H1 (cell line): ENCODE results near the gene GRIP2. TPM values are rescaled to one million over a fixed set of nuclear protein-coding genes. Genes with fewer than 3 reads are reported as not detected.

Source experiments
- CTCF ChIA-PET: fragments of 300-600 bp; sonication (Branson Sonifier 250); formaldehyde crosslinking; loops from one replicate; lab custom pipeline; 2021; ENCODE audit not compliant: partially characterized antibody; lab: Charles Lee
- POLR2A ChIA-PET: fragments of 300-600 bp; sonication (Branson Sonifier 250); formaldehyde crosslinking; loops from one replicate; lab custom pipeline; 2021; ENCODE audit warnings: inconsistent platforms; ENCODE audit not compliant: partially characterized antibody; lab: Charles Lee
- DNase-seq, 2 experiments: peaks; one replicate each; pipeline versions ENCODE4 v3.0.0 to v3.0.0-alpha.2; 2010 to 2022; ENCODE audit warnings: low spot score in 2 of 2, low read depth in 1 of 2, mixed read lengths in 1 of 2
- FAIRE-seq: peaks from 2 replicates; lab custom pipeline; 2011; peaks lifted over from hg19 to GRCh38; lab: Jason Lieb, UNC
- H2AFZ ChIP-seq: 2 replicates; pipeline ENCODE4 v1.8.1; 2012; ENCODE audit warnings: low read length, inconsistent platforms
- H2AK5ac ChIP-seq: 2 replicates; pipeline ENCODE4 v1.6.1; 2013; ENCODE audit warnings: low read depth, low read length
- H2BK120ac ChIP-seq: replicated peaks from 2 replicates; pipeline ENCODE3; 2013; ENCODE audit warnings: low read depth, low read length, inconsistent platforms
- H2BK12ac ChIP-seq: 2 replicates; pipeline ENCODE4 v1.6.1; 2013; ENCODE audit warnings: low read depth, low read length
- H2BK15ac ChIP-seq: 2 replicates; pipeline ENCODE4 v1.6.1; 2013; ENCODE audit warnings: low read length
- H2BK20ac ChIP-seq: 2 replicates; pipeline ENCODE4 v1.6.1; 2013; ENCODE audit warnings: low read length
- H2BK5ac ChIP-seq: 2 replicates; pipeline ENCODE4 v1.6.1; 2013; ENCODE audit warnings: low read depth, low read length
- H3K14ac ChIP-seq: 2 replicates; pipeline ENCODE4 v1.6.1; 2013; ENCODE audit warnings: inconsistent platforms; ENCODE audit not compliant: insufficient read length
- H3K18ac ChIP-seq: 2 replicates; pipeline ENCODE4 v1.6.1; 2013; ENCODE audit warnings: low read length; ENCODE audit errors: extremely low read depth
- H3K23ac ChIP-seq: 2 replicates; pipeline ENCODE4 v1.6.1; 2013; ENCODE audit warnings: inconsistent platforms; ENCODE audit not compliant: insufficient read length
- H3K23me2 ChIP-seq: 2 replicates; pipeline ENCODE4 v1.6.1; 2013; ENCODE audit warnings: low read depth, low read length
- H3K27ac ChIP-seq: 2 replicates; pipeline ENCODE4 v1.6.1; 2011; ENCODE audit warnings: low read depth, low read length, inconsistent platforms
- H3K27me3 ChIP-seq, 4 experiments: replicated peaks in 1 of 4; 1 replicate in 1 of 4; 2 replicates in 3 of 4; pipeline versions ENCODE4 v1.6.1 to v1.8.1; 2011 to 2013; ENCODE audit warnings: low read length in 3 of 4, mild to moderate bottlenecking in 3 of 4, inconsistent platforms in 2 of 4, mixed read lengths in 2 of 4, moderate library complexity in 1 of 4; ENCODE audit not compliant: control insufficient read depth in 3 of 4, insufficient read depth in 3 of 4; ENCODE audit errors: extremely low read depth in 1 of 4
- H3K36me3 ChIP-seq, 4 experiments: 2 replicates each; pipeline versions ENCODE4 v1.6.1 to v1.8.1; 2011 to 2013; ENCODE audit warnings: mild to moderate bottlenecking in 4 of 4, low read length in 3 of 4, moderate library complexity in 2 of 4, control low read depth in 1 of 4, inconsistent platforms in 1 of 4; ENCODE audit not compliant: insufficient read depth in 4 of 4, control insufficient read depth in 2 of 4
- H3K4ac ChIP-seq: replicated peaks from 2 replicates; pipeline ENCODE3; 2013; ENCODE audit warnings: low read length, low read depth, mixed read lengths, inconsistent platforms; ENCODE audit not compliant: insufficient read length
- H3K4me1 ChIP-seq, 4 experiments: replicated peaks in 1 of 4; 1 replicate in 1 of 4; 2 replicates in 3 of 4; pipeline versions ENCODE4 v1.6.1 to v1.8.1; 2011 to 2013; ENCODE audit warnings: low read length in 3 of 4, inconsistent platforms in 2 of 4, mixed read lengths in 1 of 4; ENCODE audit not compliant: insufficient read depth in 4 of 4, control insufficient read depth in 3 of 4
- H3K4me2 ChIP-seq, 2 experiments: 2 replicates each; pipeline versions ENCODE4 v1.6.1 to v1.8.1; 2011 to 2013; ENCODE audit warnings: low read depth in 2 of 2, low read length in 2 of 2, control low read depth in 1 of 2, inconsistent platforms in 1 of 2, mild to moderate bottlenecking in 1 of 2; ENCODE audit not compliant: insufficient read depth in 1 of 2
- H3K4me3 ChIP-seq, 4 experiments: fragments of 200-600, 300-600 bp in 1 of 4; sonication (generic), shearing (Covaris generic), sonication (Bioruptor Twin) in 1 of 4; 2 replicates each; pipeline versions ENCODE4 v1.5.1 to v1.8.1; 2011 to 2016; ENCODE audit warnings: low read length in 4 of 4, low read depth in 3 of 4, control low read depth in 2 of 4, inconsistent platforms in 2 of 4, mild to moderate bottlenecking in 2 of 4, mixed read lengths in 1 of 4, moderate library complexity in 1 of 4; ENCODE audit not compliant: insufficient read depth in 2 of 4; ENCODE audit errors: extremely low read depth in 1 of 4
- H3K56ac ChIP-seq: replicated peaks from 2 replicates; pipeline ENCODE3; 2013; ENCODE audit warnings: low read depth, mild to moderate bottlenecking, mixed read lengths, low read length, inconsistent platforms; ENCODE audit not compliant: insufficient read length
- H3K79me1 ChIP-seq: 2 replicates; pipeline ENCODE4 v1.6.1; 2013; ENCODE audit warnings: low read depth, low read length, control low read depth
- H3K79me2 ChIP-seq, 2 experiments: 2 replicates each; pipeline versions ENCODE4 v1.6.1 to v1.8.1; 2012 to 2013; ENCODE audit warnings: low read length in 2 of 2, mild to moderate bottlenecking in 2 of 2, inconsistent platforms in 1 of 2; ENCODE audit not compliant: insufficient read depth in 2 of 2, control insufficient read depth in 1 of 2
- H3K9ac ChIP-seq, 4 experiments: replicated peaks in 1 of 4; 1 replicate in 1 of 4; 2 replicates in 3 of 4; pipeline versions ENCODE4 v1.6.1 to v1.8.1; 2011 to 2013; ENCODE audit warnings: low read depth in 3 of 4, low read length in 3 of 4, control low read depth in 2 of 4, mild to moderate bottlenecking in 2 of 4, moderate library complexity in 2 of 4, inconsistent platforms in 1 of 4; ENCODE audit errors: extremely low read depth in 1 of 4
- H3K9me3 ChIP-seq, 2 experiments: 2 replicates each; pipeline versions ENCODE4 v1.6.1 to v1.8.1; 2012 to 2013; ENCODE audit warnings: mild to moderate bottlenecking in 2 of 2, moderate library complexity in 2 of 2, control low read depth in 1 of 2, inconsistent platforms in 1 of 2, low read depth in 1 of 2, low read length in 1 of 2, mixed read lengths in 1 of 2; ENCODE audit not compliant: insufficient read depth in 2 of 2
- H4K20me1 ChIP-seq, 2 experiments: replicated peaks in 1 of 2; 2 replicates each; pipeline versions ENCODE3 to v1.8.1; 2011 to 2013; ENCODE audit warnings: inconsistent platforms in 2 of 2, low read length in 2 of 2, mild to moderate bottlenecking in 1 of 2; ENCODE audit not compliant: insufficient read depth in 2 of 2, control insufficient read depth in 1 of 2
- H4K5ac ChIP-seq: 2 replicates; pipeline ENCODE4 v1.6.1; 2013; ENCODE audit warnings: low read length, low read depth, mixed read lengths, inconsistent platforms; ENCODE audit not compliant: insufficient read length
- H4K8ac ChIP-seq: 2 replicates; pipeline ENCODE4 v1.8.0; 2013; ENCODE audit warnings: mild to moderate bottlenecking, moderate library complexity, low read length, inconsistent platforms; ENCODE audit not compliant: insufficient read depth; ENCODE audit errors: extremely low read depth
- H4K91ac ChIP-seq: replicated peaks from 2 replicates; pipeline ENCODE3; 2013; ENCODE audit warnings: low read length, mixed read lengths, inconsistent platforms; ENCODE audit not compliant: insufficient read length
- BCL11A ChIP-seq, 2 experiments: IDR thresholded peaks; one replicate each; pipeline ENCODE4 v1.6.1; 2011; ENCODE audit warnings: low read depth in 2 of 2, low read length in 2 of 2, mild to moderate bottlenecking in 2 of 2
- CBX5 ChIP-seq: fragments of 300-800, 300-1000 bp; sonication (generic); IDR thresholded peaks from 2 replicates; pipeline ENCODE4 v1.7.1; 2016; ENCODE audit warnings: antibody characterized with exemption, low read length, low read depth
- CTBP2 ChIP-seq: IDR thresholded peaks from 2 replicates; pipeline ENCODE4 v1.7.0; 2011; ENCODE audit warnings: borderline replicate concordance, mild to moderate bottlenecking, moderate library complexity, mixed read lengths, low read length; ENCODE audit not compliant: insufficient read depth, insufficient read length
- E2F6 ChIP-seq: IDR thresholded peaks from 2 replicates; pipeline ENCODE4 v1.6.1; 2012; ENCODE audit warnings: inconsistent platforms
- EGR1 ChIP-seq: IDR thresholded peaks from 2 replicates; pipeline ENCODE4 v1.6.1; 2011; ENCODE audit warnings: low read depth, low read length, borderline replicate concordance
- JUND ChIP-seq: IDR thresholded peaks from 2 replicates; pipeline ENCODE4 v1.6.1; 2011; ENCODE audit warnings: mild to moderate bottlenecking, improper control_type of control experiment, low read length
- RNF2 ChIP-seq: fragments of 200-900, 300-1000 bp; sonication (generic); IDR thresholded peaks from 2 replicates; pipeline ENCODE4 v1.7.1; 2016; ENCODE audit warnings: borderline replicate concordance, low read depth, mild to moderate bottlenecking, antibody characterized with exemption, low read length; ENCODE audit not compliant: poor library complexity, severe bottlenecking; ENCODE audit errors: missing control alignments
- TEAD4 ChIP-seq: IDR thresholded peaks from 2 replicates; pipeline ENCODE4 v1.6.1; 2012; ENCODE audit warnings: low read depth, low read length, inconsistent platforms, mixed read lengths
- WGBS, 2 experiments: shearing (Covaris generic) in 1 of 2; methylation state at CpG; one replicate each; pipeline versions ENCODE4 v1.1.6 to v1.1.7; 2013 to 2015; ENCODE audit warnings: low lambda C conversion rate in 2 of 2, mixed read lengths in 2 of 2, inconsistent platforms in 1 of 2, low coverage in 1 of 2, missing lambda C conversion rate in 1 of 2; ENCODE audit not compliant: insufficient replicate concordance in 2 of 2, insufficient coverage in 1 of 2, insufficient read length in 1 of 2; ENCODE audit errors: extremely low coverage in 1 of 2, missing lambda C conversion rate in 1 of 2; 5-methylcytosine and 5-hydroxymethylcytosine counted together
- polyA plus RNA-seq, 7 experiments: library from polyadenylated mRNA; depleted of rRNA in 3 of 7; stranded (reverse) in 5 of 7; unstranded in 2 of 7; fragments of >200 nt in 5 of 7; fragments of 200-250 nt in 2 of 7; gene quantifications; 1 replicate in 5 of 7; 2 replicates in 1 of 7; 4 replicates in 1 of 7; pipeline versions ENCODE4 v1.2.1 to v1.2.3, GENCODE V29; 2011 to 2013; ENCODE audit warnings: missing spikeins in 2 of 7, mixed read lengths in 2 of 7
- total RNA-seq: library from RNA; stranded (reverse); fragmentation: NEBNext Ultra II Directional; extraction: Animal tissue kit (Norgen Biotek cat#: 25700); gene quantifications from 2 replicates; pipeline ENCODE4 v1.2.1, GENCODE V29; 2021

Gene GRIP2
- total and polyA plus RNA-seq, 2 of the 8 experiments (the other 6 are each of a cell fraction or from before 2014, with no cell fraction given) = 2.5 to 6.4 TPM

DNA sequence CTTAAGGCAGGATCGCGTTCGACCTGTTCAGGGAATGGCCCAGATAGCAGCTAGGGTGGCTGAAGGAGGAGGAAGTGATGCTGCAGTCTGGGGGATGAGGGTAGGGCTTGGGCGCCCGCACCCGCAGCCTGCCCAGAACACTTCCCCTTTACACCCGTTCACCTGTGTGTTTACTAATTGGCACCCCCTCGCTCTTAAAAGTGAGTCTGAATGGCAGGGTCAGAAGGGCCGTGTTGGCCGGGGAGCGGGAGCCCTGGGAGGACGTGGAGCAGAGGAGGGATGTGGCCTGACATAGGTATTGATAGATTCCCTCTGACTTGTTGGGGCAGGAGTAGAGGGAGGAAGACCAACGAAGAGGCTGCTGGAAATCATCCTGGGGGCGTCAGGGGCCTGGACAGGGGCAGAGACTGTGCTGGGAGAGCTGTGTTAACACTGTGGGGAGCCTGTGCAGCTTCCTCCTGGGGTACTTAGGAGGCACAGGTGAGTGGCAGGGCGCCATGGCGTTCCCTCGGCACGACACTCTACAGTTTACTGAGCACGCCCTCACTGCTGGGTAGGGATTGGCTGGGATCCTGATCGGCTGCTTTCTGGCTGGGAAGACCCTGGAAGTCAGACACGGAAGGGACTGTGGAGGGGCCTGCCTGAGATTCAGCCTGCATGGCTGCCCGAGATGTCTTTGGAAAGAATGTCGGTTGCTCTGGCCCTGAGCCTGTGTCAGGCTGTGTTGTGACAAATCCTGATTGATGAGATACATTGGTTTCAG, 86.1 kb downstream of the GRIP2 start:
- WGBS, 2 experiments = 89% methylated on average over 21 of the region's 23 CpGs; no CpG with 5 or more reads in 1 of the 2 experiments
- Histone ChIP-seq H3K4ac (no peak overlapping the region), H2BK5ac (no peak overlapping the region), H3K27ac (no peak overlapping the region), H3K4me1 (peaks cover 2 to 3% (median 2%) of the 10 kb centered on the region in 4 experiments; a peak in 5 of 7 replicates), H3K14ac (no peak overlapping the region), H4K8ac (peak overlapping the region; percentile 29; the same call in 1 of the 2 replicates), H2BK20ac (no peak overlapping the region), H4K5ac (no peak overlapping the region), H3K79me2 (no peaks in the 10 kb centered on the region), H3K4me3 (no peak overlapping the region), H3K79me1 (no peaks in the 10 kb centered on the region; the same call in 1 of the 2 replicates), H2AK5ac (no peak overlapping the region), H2BK12ac (no peak overlapping the region), H3K4me2 (no peak overlapping the region), H3K9me3 (no peaks in the 10 kb centered on the region), H3K23me2 (no peaks in the 10 kb centered on the region), H2AFZ (no peak overlapping the region), H4K91ac (no peak overlapping the region), H3K18ac (no peak overlapping the region), H3K36me3 (peaks cover 13 to 61% (median 33%) of the 10 kb centered on the region in 4 experiments), H2BK120ac (no peak overlapping the region), H3K9ac (no peak overlapping the region), H3K27me3 (no peaks in the 10 kb centered on the region; a peak in 1 of 7 replicates), H3K23ac (no peak overlapping the region), H2BK15ac (no peak overlapping the region), H3K56ac (no peak overlapping the region), H4K20me1 (peaks cover 7 to 17% of the 10 kb centered on the region in 2 experiments)
- no peak for FAIRE-seq
- CTCF ChIA-PET = interaction anchor here (0.9 to 5.3 kb wide), 11 partner anchors 12 to 193 kb away, joined by 3 to 29 read pairs (median 5); no protein-coding TSS in a partner anchor
- no peak for DNase-seq
- POLR2A ChIA-PET = interaction anchor here (1.0 to 1.4 kb wide), 3 partner anchors 8 to 71 kb away, joined by 3 to 4 read pairs (median 3); no protein-coding TSS in a partner anchor
- no peak for TF ChIP-seq CTBP2
- TF ChIP-seq JUND = no peak
- no peak for TF ChIP-seq E2F6
- no peak for TF ChIP-seq EGR1
- no peak for TF ChIP-seq CBX5
- no peak for TF ChIP-seq RNF2
- TF ChIP-seq BCL11A (IDR thresholded peaks at IDR 0.05; ENCODE audit: low read depth in 2 of 2, low read length in 2 of 2) = no peak
- no peak for TF ChIP-seq TEAD4
